ENCODE results near the gene HMGN4. TPM values are rescaled to one million over a fixed set of nuclear protein-coding genes. Genes with fewer than 3 reads are reported as not detected.
"Not testable (repeated sequence)": the region's sequence is repeated elsewhere in the genome, so short reads cannot be mapped to it uniquely, and the experiment has no call there.

Gene HMGN4
- total RNA-seq, 1 experiment from 2014 or later: 73.8 TPM

DNA sequence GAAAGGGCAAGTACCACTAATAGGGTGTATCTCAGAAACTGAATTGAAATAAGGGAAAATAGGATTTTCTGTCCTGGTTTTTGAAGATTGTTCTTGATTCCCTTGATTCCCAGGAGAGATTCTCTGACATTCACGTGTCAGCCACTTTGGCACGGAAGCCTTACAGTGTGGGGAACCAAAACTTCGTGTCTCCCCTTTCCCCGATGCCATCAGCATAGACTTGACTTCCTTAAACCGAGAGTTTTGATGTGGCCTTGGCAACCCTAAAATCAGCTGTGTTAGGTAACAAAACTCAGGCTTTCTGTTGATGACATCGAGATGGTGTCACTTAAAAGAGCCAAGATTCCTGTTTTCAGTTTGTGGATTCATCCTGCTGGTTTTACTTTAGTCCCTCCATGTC lies 7.5 kb downstream of the HMGN4 start:
- Histone ChIP-seq H3K4me1 (ENCODE audit: control insufficient read depth in 1 of 2, insufficient read depth in 2 of 2, low read length in 2 of 2) (peaks cover 2 to 18% of the 10 kb centered on the region in 2 experiments; a peak in 2 of 4 replicates), H3K4me3 (replicated peaks in 1 of 2; ENCODE audit: low read depth in 1 of 2, low read length in 2 of 2) (no peak overlapping the region), H3K27ac (ENCODE audit: low read depth, low read length) (no peak overlapping the region), H4K20me1 (ENCODE audit: insufficient read depth) (no peaks in the 10 kb centered on the region), H3K27me3 (ENCODE audit: insufficient read depth, low read length) (no peaks in the 10 kb centered on the region), H3K36me3 (ENCODE audit: control insufficient read depth in 1 of 2, insufficient read depth in 2 of 2, low read length in 2 of 2) (peaks cover 18 to 21% of the 10 kb centered on the region in 2 experiments; a peak in 2 of 4 replicates), H3K79me2 (ENCODE audit: insufficient read depth, low read length) (peaks cover 42% of the 10 kb centered on the region), H2AFZ (ENCODE audit: low read depth, low read length, poor library complexity, severe bottlenecking) (no peak overlapping the region), H3K9ac (ENCODE audit: low read length) (no peak overlapping the region), H3K9me2 (ENCODE audit: insufficient read depth) (no peaks in the 10 kb centered on the region), H3K4me2 (ENCODE audit: low read length) (no peak overlapping the region), H3K9me3 (ENCODE audit: control insufficient read depth in 1 of 2, insufficient read depth in 1 of 2, low read depth in 1 of 2, low read length in 2 of 2) (no peaks in the 10 kb centered on the region)
- ChIA-PET RAD21 (ENCODE audit: low non-redundant PET in 1 of 2, low total read pairs in 2 of 2, uncharacterized antibody in 2 of 2, unreplicated experiment in 2 of 2) (no interaction called here), CTCF (no interaction called here), POLR2A (no interaction called here)
- DNase-seq (ENCODE audit: low read depth, low spot score) (no peak), ATAC-seq (no peak)
- intact Hi-C loops (cut with micrococcal nuclease): no loop called here
- no peak for TF ChIP-seq EGR1 (IDR thresholded peaks at IDR 0.05; ENCODE audit: low read depth)
- no peak for TF ChIP-seq ZNF274 (IDR thresholded peaks at IDR 0.05; ENCODE audit: low read depth, low read length)
- TF ChIP-seq POLR2AphosphoS5 (IDR thresholded peaks at IDR 0.05; ENCODE audit: low read depth, low read length): no peak
- TF ChIP-seq ZFX (IDR thresholded peaks at IDR 0.05): no peak
- TF ChIP-seq, protein P1, sequence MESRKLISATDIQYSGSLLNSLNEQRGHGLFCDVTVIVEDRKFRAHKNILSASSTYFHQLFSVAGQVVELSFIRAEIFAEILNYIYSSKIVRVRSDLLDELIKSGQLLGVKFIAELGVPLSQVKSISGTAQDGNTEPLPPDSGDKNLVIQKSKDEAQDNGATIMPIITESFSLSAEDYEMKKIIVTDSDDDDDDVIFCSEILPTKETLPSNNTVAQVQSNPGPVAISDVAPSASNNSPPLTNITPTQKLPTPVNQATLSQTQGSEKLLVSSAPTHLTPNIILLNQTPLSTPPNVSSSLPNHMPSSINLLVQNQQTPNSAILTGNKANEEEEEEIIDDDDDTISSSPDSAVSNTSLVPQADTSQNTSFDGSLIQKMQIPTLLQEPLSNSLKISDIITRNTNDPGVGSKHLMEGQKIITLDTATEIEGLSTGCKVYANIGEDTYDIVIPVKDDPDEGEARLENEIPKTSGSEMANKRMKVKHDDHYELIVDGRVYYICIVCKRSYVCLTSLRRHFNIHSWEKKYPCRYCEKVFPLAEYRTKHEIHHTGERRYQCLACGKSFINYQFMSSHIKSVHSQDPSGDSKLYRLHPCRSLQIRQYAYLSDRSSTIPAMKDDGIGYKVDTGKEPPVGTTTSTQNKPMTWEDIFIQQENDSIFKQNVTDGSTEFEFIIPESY (IDR thresholded peaks at IDR 0.05; ENCODE audit: extremely low read depth, insufficient replicate concordance, low read length): no peak
- TF ChIP-seq POLR2A (IDR thresholded peaks at IDR 0.05; ENCODE audit: borderline replicate concordance, extremely low read depth, insufficient read depth, insufficient read length): no peak
- no peak for TF ChIP-seq CEBPB (IDR thresholded peaks at IDR 0.05; ENCODE audit: low read depth)
- no peak for TF ChIP-seq RAD21 (IDR thresholded peaks at IDR 0.05; ENCODE audit: low read depth)
- TF ChIP-seq TCF7L2 (IDR thresholded peaks at IDR 0.05; ENCODE audit: borderline replicate concordance, extremely low read depth, insufficient read depth, insufficient read length): no peak
- no peak for TF ChIP-seq EZH2phosphoT487 (IDR thresholded peaks at IDR 0.05; ENCODE audit: borderline replicate concordance)
- TF ChIP-seq, protein P2, sequence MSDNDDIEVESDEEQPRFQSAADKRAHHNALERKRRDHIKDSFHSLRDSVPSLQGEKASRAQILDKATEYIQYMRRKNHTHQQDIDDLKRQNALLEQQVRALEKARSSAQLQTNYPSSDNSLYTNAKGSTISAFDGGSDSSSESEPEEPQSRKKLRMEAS (IDR thresholded peaks at IDR 0.05): no peak
- no peak for TF ChIP-seq SP1 (IDR thresholded peaks at IDR 0.05; ENCODE audit: low read depth)
- BruUV-seq (replicated peaks): no TSS peak

DNA sequence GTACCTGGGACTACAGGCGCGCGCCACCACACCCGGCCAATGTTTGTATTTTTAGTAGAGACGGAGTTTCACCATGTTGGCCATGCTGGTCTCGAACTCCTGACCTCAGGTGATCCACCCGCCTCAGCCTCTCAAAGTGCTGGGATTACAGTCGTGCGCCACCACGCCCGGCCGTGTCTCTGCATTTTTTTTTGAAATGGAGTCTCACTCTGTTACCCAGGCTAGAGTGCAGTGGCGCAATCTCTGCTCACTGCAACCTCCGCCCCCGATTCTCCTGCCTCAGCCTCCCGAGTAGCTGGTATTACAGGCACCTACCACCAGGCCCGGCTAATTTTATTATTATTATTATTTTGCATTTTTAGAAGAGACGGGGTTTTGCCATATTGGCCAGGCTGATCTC lies 9.2 kb downstream of the HMGN4 start:
- H3K4me1 ChIP-seq (ENCODE audit: control insufficient read depth in 1 of 2, insufficient read depth in 2 of 2, low read length in 2 of 2): peaks cover 2 to 15% of the 10 kb centered on the region in 2 experiments; a peak in 2 of 4 replicates
- H3K79me2 ChIP-seq (ENCODE audit: insufficient read depth, low read length): peaks cover 25% of the 10 kb centered on the region
- BruUV-seq (replicated peaks): not testable (repeated sequence)

More for the DNA sequence above, 9.2 kb downstream of the HMGN4 start:
- H3K27me3 ChIP-seq (ENCODE audit: insufficient read depth, low read length); H2AFZ ChIP-seq (ENCODE audit: low read depth, low read length, poor library complexity, severe bottlenecking); CTCF ChIA-PET; H3K9me3 ChIP-seq (ENCODE audit: control insufficient read depth in 1 of 2, insufficient read depth in 1 of 2, low read depth in 1 of 2, low read length in 2 of 2); H3K27ac ChIP-seq (ENCODE audit: low read depth, low read length); H3K9ac ChIP-seq (ENCODE audit: low read length); H3K4me3 ChIP-seq (replicated peaks in 1 of 2; ENCODE audit: low read depth in 1 of 2, low read length in 2 of 2); ATAC-seq; intact Hi-C loops (cut with micrococcal nuclease); H3K4me2 ChIP-seq (ENCODE audit: low read length); DNase-seq (ENCODE audit: low read depth, low spot score); H4K20me1 ChIP-seq (ENCODE audit: insufficient read depth); RAD21 ChIA-PET (ENCODE audit: low non-redundant PET in 1 of 2, low total read pairs in 2 of 2, uncharacterized antibody in 2 of 2, unreplicated experiment in 2 of 2); H3K9me2 ChIP-seq (ENCODE audit: insufficient read depth): not testable (repeated sequence)
- H3K36me3 ChIP-seq (ENCODE audit: control insufficient read depth in 1 of 2, insufficient read depth in 2 of 2, low read length in 2 of 2): peaks cover 18 to 21% of the 10 kb centered on the region in 2 experiments; a peak in 2 of 4 replicates
- POLR2A ChIA-PET: interaction anchor here (1.2 kb wide), 1 partner anchor 14 kb away, joined by 3 read pairs; no protein-coding TSS in a partner anchor

Measured in HCT116 (cell line).